ENCODE data around the gene UBE2I.

GRCh38 chr16:1326391-1326790, 17.0 kb downstream of the UBE2I start:
- TF ChIP-seq, protein P1, sequence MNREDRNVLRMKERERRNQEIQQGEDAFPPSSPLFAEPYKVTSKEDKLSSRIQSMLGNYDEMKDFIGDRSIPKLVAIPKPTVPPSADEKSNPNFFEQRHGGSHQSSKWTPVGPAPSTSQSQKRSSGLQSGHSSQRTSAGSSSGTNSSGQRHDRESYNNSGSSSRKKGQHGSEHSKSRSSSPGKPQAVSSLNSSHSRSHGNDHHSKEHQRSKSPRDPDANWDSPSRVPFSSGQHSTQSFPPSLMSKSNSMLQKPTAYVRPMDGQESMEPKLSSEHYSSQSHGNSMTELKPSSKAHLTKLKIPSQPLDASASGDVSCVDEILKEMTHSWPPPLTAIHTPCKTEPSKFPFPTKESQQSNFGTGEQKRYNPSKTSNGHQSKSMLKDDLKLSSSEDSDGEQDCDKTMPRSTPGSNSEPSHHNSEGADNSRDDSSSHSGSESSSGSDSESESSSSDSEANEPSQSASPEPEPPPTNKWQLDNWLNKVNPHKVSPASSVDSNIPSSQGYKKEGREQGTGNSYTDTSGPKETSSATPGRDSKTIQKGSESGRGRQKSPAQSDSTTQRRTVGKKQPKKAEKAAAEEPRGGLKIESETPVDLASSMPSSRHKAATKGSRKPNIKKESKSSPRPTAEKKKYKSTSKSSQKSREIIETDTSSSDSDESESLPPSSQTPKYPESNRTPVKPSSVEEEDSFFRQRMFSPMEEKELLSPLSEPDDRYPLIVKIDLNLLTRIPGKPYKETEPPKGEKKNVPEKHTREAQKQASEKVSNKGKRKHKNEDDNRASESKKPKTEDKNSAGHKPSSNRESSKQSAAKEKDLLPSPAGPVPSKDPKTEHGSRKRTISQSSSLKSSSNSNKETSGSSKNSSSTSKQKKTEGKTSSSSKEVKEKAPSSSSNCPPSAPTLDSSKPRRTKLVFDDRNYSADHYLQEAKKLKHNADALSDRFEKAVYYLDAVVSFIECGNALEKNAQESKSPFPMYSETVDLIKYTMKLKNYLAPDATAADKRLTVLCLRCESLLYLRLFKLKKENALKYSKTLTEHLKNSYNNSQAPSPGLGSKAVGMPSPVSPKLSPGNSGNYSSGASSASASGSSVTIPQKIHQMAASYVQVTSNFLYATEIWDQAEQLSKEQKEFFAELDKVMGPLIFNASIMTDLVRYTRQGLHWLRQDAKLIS (CRISPR knock-in tag; IDR thresholded peaks at IDR 0.05; ENCODE audit: borderline replicate concordance) = no peak
- no peak for TF ChIP-seq MLX (CRISPR knock-in tag; IDR thresholded peaks at IDR 0.05)
- TF ChIP-seq MAX (CRISPR knock-in tag; IDR thresholded peaks at IDR 0.05) = no peak
- TF ChIP-seq IRF2 (CRISPR knock-in tag; IDR thresholded peaks at IDR 0.05; ENCODE audit: borderline replicate concordance, low read depth) = no peak
- TF ChIP-seq RELA (CRISPR knock-in tag; IDR thresholded peaks at IDR 0.05; ENCODE audit: borderline replicate concordance) = no peak
- TF ChIP-seq SMAD3 (CRISPR knock-in tag; IDR thresholded peaks at IDR 0.05; ENCODE audit: borderline replicate concordance) = no peak

All from WTC11 (cell line).